K562 (cell line): Measurements from ENCODE around the gene RGS5. TPM values are rescaled to one million over a fixed set of nuclear protein-coding genes. Genes with fewer than 3 reads are reported as not detected.

Experiments used
- ATAC-seq: fragments of 200-7000 bp; cut with Tn5 transposase; 3 replicates; pipeline ENCODE4 v1.9.1; 2020; ENCODE audit warnings: moderate library complexity
- BruUV-seq: library from RNA; stranded (reverse); fragments of 400-500 nt; replicated peaks from 2 replicates; lab custom pipeline; 2021; lab: Mats Ljungman, UMichigan
- CTCF ChIA-PET: fragments of 300-600 bp; formaldehyde crosslinking; extraction: SDS; loops from one replicate; lab custom pipeline; 2021; ENCODE audit warnings: low intra/inter-chr PET ratio; lab: Yijun Ruan, JAX
- POLR2A ChIA-PET: fragments of 300-600, 350-650 bp; sonication (Branson Sonifier 250); formaldehyde crosslinking; extraction: SDS; loops from one replicate; lab custom pipeline; 2021; ENCODE audit warnings: antibody characterized with exemption, inconsistent platforms; lab: Yijun Ruan, JAX
- DNase-seq, 4 experiments: peaks; one replicate each; pipeline versions ENCODE4 v3.0.0 to v3.0.0-alpha.2; 2011 to 2018; ENCODE audit warnings: low spot score in 3 of 4, mixed read lengths in 3 of 4; ENCODE audit errors: extremely low read depth in 1 of 4
- FAIRE-seq: peaks from 2 replicates; lab custom pipeline; 2011; peaks lifted over from hg19 to GRCh38; lab: Jason Lieb, UNC
- H2AFZ ChIP-seq: 2 replicates; pipeline ENCODE4 v1.6.0; 2011; ENCODE audit warnings: low read depth, low read length, control low read depth, inconsistent platforms
- H3K27ac ChIP-seq: fragments of 200-600 bp; 3 replicates; pipeline ENCODE4 v1.8.0; 2011; ENCODE audit warnings: low read depth, mild to moderate bottlenecking, control low read depth, inconsistent platforms, low read length, moderate library complexity, mixed read lengths; ENCODE audit errors: extremely low read depth
- H3K27me3 ChIP-seq, 2 experiments: fragments of 300-600 bp in 1 of 2; 2 replicates in 1 of 2; 3 replicates in 1 of 2; pipeline versions ENCODE4 v1.6.0 to v1.8.0; 2011; ENCODE audit warnings: inconsistent platforms in 2 of 2, low read length in 2 of 2, mild to moderate bottlenecking in 1 of 2, mixed read lengths in 1 of 2, moderate library complexity in 1 of 2; ENCODE audit not compliant: control insufficient read depth in 2 of 2, insufficient read depth in 2 of 2
- H3K36me3 ChIP-seq: fragments of 300-600 bp; 3 replicates; pipeline ENCODE4 v1.8.0; 2011; ENCODE audit warnings: mild to moderate bottlenecking, low read length, inconsistent platforms; ENCODE audit not compliant: control insufficient read depth, insufficient read depth
- H3K4me1 ChIP-seq, 2 experiments: fragments of 200-600 bp in 1 of 2; replicated peaks in 1 of 2; 2 replicates in 1 of 2; 3 replicates in 1 of 2; pipeline versions ENCODE4 v1.5.1 to v1.8.0; 2011; ENCODE audit warnings: inconsistent platforms in 2 of 2, low read length in 2 of 2, mild to moderate bottlenecking in 1 of 2, mixed read lengths in 1 of 2, moderate library complexity in 1 of 2; ENCODE audit not compliant: control insufficient read depth in 2 of 2, insufficient read depth in 2 of 2
- H3K4me2 ChIP-seq: 2 replicates; pipeline ENCODE4 v1.6.1; 2011; ENCODE audit warnings: low read length, control low read depth, inconsistent platforms, mixed read lengths; ENCODE audit not compliant: insufficient read depth
- H3K4me3 ChIP-seq: fragments of 200-600 bp; sonication (generic), shearing (Covaris generic); 2 replicates; pipeline ENCODE4 v1.5.1; 2016; ENCODE audit warnings: control low read depth, inconsistent platforms
- H3K79me2 ChIP-seq: fragments of 200-600 bp; 3 replicates; pipeline ENCODE4 v1.8.0; 2011; ENCODE audit warnings: low read length, inconsistent platforms; ENCODE audit not compliant: control insufficient read depth, insufficient read depth
- H3K9ac ChIP-seq, 2 experiments: 2 replicates each; pipeline versions ENCODE4 v1.6.0 to v1.6.1; 2011; ENCODE audit warnings: low read depth in 2 of 2, low read length in 2 of 2, control low read depth in 1 of 2, inconsistent platforms in 1 of 2, mild to moderate bottlenecking in 1 of 2, mixed read lengths in 1 of 2; ENCODE audit not compliant: insufficient read depth in 1 of 2
- H3K9me1 ChIP-seq: one replicate; pipeline ENCODE4 v1.6.0; 2011; ENCODE audit warnings: inconsistent platforms, mild to moderate bottlenecking, low read length, moderate library complexity; ENCODE audit not compliant: control insufficient read depth, insufficient read depth
- H3K9me3 ChIP-seq: replicated peaks from 2 replicates; pipeline ENCODE4 v1.5.1; 2011; ENCODE audit warnings: low read depth, low read length, inconsistent platforms; ENCODE audit not compliant: control insufficient read depth, insufficient read depth
- H4K20me1 ChIP-seq: replicated peaks from 2 replicates; pipeline ENCODE4 v1.6.1; 2011; ENCODE audit warnings: low read length, inconsistent platforms, mixed read lengths; ENCODE audit not compliant: control insufficient read depth, insufficient read depth
- ARID2 ChIP-seq: fragments of 450-650 bp; IDR thresholded peaks from 2 replicates; pipeline ENCODE4 v1.6.1; 2017; ENCODE audit warnings: antibody characterized with exemption, mild to moderate bottlenecking
- GABPB2 ChIP-seq: fragments of 250-450 bp; sonication (Bioruptor Pico); conservative IDR thresholded peaks from 2 replicates; pipeline ENCODE4 v1.5.1; 2021; ENCODE audit warnings: mild to moderate bottlenecking
- IRF2 ChIP-seq: sonication (generic); formaldehyde crosslinking; IDR thresholded peaks from 2 replicates; pipeline ENCODE4 v1.8.1; 2022; ENCODE audit warnings: mild to moderate bottlenecking, missing genetic modification reagents
- MYNN ChIP-seq, 2 experiments: sonication (generic); formaldehyde crosslinking in 1 of 2; IDR thresholded peaks; 2 replicates each; pipeline versions ENCODE4 v1.5.0 to v1.6.1; 2016 to 2020; ENCODE audit warnings: antibody characterized with exemption in 1 of 2, missing genetic modification reagents in 1 of 2
- POLR2G ChIP-seq: fragments of 200-400 bp; formaldehyde crosslinking; IDR thresholded peaks from 2 replicates; pipeline ENCODE4 v1.6.1; 2017; ENCODE audit warnings: low read depth, mild to moderate bottlenecking, antibody characterized with exemption, low read length, moderate library complexity
- PPARD ChIP-seq: fragments of 250-450 bp; sonication (Bioruptor Pico); IDR thresholded peaks from 2 replicates; pipeline ENCODE4 v1.8.0; 2022; ENCODE audit warnings: inconsistent platforms, mild to moderate bottlenecking, moderate library complexity
- TAF1 ChIP-seq: IDR thresholded peaks from 2 replicates; pipeline ENCODE4 v1.6.1; 2011; ENCODE audit warnings: mild to moderate bottlenecking, low read length, moderate library complexity; ENCODE audit not compliant: insufficient read depth, control insufficient read depth, severe bottlenecking; ENCODE audit errors: extremely low read depth
- XRCC4 ChIP-seq: IDR thresholded peaks from one replicate; pipeline ENCODE4 v1.6.1; 2011; ENCODE audit not compliant: insufficient read depth, insufficient read length; ENCODE audit errors: extremely low read depth
- ZNF212 ChIP-seq: fragments of 450-650 bp; formaldehyde crosslinking; IDR thresholded peaks from 2 replicates; pipeline ENCODE4 v1.4.0; 2020; ENCODE audit warnings: mild to moderate bottlenecking
- WGBS: fragments of 100-300 bp; shearing (Covaris generic); methylation state at CpG from one replicate; pipeline ENCODE4 v1.1.6; 2016; ENCODE audit warnings: low coverage, mixed read lengths; ENCODE audit not compliant: insufficient coverage; ENCODE audit errors: missing lambda C conversion rate; 5-methylcytosine and 5-hydroxymethylcytosine counted together
- in situ Hi-C: fragments of 300-500 bp; cut with MboI; formaldehyde crosslinking; loops from 4 replicates; pipeline ENCODE4 v1.15.0; 2018; ENCODE audit warnings: inconsistent platforms, mixed read lengths
- intact Hi-C: fragments of 100-400 bp; cut with micrococcal nuclease; formaldehyde crosslinking; loops from 2 replicates; pipeline ENCODE4 v1.14.2; 2022
- polyA plus RNA-seq, 8 experiments: library from polyadenylated mRNA; depleted of rRNA in 4 of 8; stranded (reverse) in 5 of 8; unstranded in 3 of 8; fragments of >200 nt; fragmentation: Nextera tagmentation in 2 of 8; fragmentation: Illumina TruSeq in 1 of 8; extraction: Ambion mirVana in 2 of 8; extraction: Trizol in 1 of 8; gene quantifications; 2 replicates each; pipeline versions ENCODE4 v1.2.1 to v1.2.3, GENCODE V29; 2011 to 2014; ENCODE audit warnings: inconsistent platforms in 1 of 8, missing spikeins in 1 of 8
- total RNA-seq, 7 experiments: library from RNA; depleted of rRNA in 6 of 7; stranded (reverse); fragments of >200 nt in 6 of 7; fragmentation: Illumina TruSeq in 2 of 7; extraction: Trizol in 2 of 7; gene quantifications; 2 replicates each; pipeline versions ENCODE4 v1.2.1 to v1.2.3, GENCODE V29; 2011 to 2021; ENCODE audit warnings: low replicate concordance in 1 of 7
- TF ChIP-seq, protein P1 (sequence below): fragments of 450-650 bp; IDR thresholded peaks from 2 replicates; pipeline ENCODE4 v1.7.0; 2016; ENCODE audit warnings: borderline replicate concordance
- TF ChIP-seq, protein P2 (sequence below): fragments of 250-450 bp; sonication (Bioruptor Pico); IDR thresholded peaks from 2 replicates; pipeline ENCODE4 v1.5.0; 2022; ENCODE audit warnings: mild to moderate bottlenecking
- TF ChIP-seq, protein P3 (sequence below): fragments of 450-650 bp; formaldehyde crosslinking; IDR thresholded peaks from 2 replicates; pipeline ENCODE4 v1.4.0; 2020; ENCODE audit warnings: mild to moderate bottlenecking, moderate library complexity
- TF ChIP-seq, protein P4 (sequence below): sonication (generic); formaldehyde crosslinking; IDR thresholded peaks from 2 replicates; pipeline ENCODE4 v1.4.0; 2020; ENCODE audit warnings: mild to moderate bottlenecking, missing genetic modification reagents
- TF ChIP-seq, protein P5 (sequence below): fragments of 450-650 bp; formaldehyde crosslinking; IDR thresholded peaks from 2 replicates; pipeline ENCODE4 v1.4.0; 2020; ENCODE audit warnings: mild to moderate bottlenecking, moderate library complexity

The RGS5 gene
- total and polyA plus RNA-seq, 9 of the 15 experiments (the other 6 are each of a cell fraction or from before 2014, with no cell fraction given), result 0.71 to 5.3 (median 2.4) TPM

DNA sequence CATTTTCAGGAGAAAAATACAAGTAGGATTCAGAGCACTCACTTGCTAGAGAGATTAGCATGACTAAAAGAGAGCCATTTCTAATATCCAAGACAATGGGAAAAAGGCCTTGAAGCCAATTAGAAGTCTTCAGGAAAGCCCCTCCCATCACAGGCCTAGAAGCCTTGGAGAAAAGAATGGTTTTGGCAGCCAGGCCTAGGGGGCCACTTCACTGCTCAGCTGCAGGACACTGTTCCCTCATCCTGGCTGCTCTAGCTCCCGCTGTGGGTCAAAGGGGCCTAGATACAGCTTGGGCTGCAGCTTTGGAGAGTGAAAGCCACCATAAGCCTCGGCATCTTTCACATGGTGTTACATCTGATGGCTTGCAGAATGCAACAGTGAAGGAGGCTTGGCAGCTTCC is 70.7 kb downstream of the RGS5 start:
- TF ChIP-seq PPARD (CRISPR knock-in tag) (no peak), GABPB2 (CRISPR knock-in tag) (no peak), MYNN (IDR thresholded peaks at IDR 0.05) (no peak), MYNN (CRISPR knock-in tag; IDR thresholded peaks at IDR 0.05) (no peak), TAF1 (no peak), POLR2G (no peak), XRCC4 (no peak), ARID2 (no peak), IRF2 (CRISPR knock-in tag) (no peak), ZNF212 (no peak)
- TF ChIP-seq, protein P1, sequence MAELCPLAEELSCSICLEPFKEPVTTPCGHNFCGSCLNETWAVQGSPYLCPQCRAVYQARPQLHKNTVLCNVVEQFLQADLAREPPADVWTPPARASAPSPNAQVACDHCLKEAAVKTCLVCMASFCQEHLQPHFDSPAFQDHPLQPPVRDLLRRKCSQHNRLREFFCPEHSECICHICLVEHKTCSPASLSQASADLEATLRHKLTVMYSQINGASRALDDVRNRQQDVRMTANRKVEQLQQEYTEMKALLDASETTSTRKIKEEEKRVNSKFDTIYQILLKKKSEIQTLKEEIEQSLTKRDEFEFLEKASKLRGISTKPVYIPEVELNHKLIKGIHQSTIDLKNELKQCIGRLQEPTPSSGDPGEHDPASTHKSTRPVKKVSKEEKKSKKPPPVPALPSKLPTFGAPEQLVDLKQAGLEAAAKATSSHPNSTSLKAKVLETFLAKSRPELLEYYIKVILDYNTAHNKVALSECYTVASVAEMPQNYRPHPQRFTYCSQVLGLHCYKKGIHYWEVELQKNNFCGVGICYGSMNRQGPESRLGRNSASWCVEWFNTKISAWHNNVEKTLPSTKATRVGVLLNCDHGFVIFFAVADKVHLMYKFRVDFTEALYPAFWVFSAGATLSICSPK, result no peak
- TF ChIP-seq, protein P2, sequence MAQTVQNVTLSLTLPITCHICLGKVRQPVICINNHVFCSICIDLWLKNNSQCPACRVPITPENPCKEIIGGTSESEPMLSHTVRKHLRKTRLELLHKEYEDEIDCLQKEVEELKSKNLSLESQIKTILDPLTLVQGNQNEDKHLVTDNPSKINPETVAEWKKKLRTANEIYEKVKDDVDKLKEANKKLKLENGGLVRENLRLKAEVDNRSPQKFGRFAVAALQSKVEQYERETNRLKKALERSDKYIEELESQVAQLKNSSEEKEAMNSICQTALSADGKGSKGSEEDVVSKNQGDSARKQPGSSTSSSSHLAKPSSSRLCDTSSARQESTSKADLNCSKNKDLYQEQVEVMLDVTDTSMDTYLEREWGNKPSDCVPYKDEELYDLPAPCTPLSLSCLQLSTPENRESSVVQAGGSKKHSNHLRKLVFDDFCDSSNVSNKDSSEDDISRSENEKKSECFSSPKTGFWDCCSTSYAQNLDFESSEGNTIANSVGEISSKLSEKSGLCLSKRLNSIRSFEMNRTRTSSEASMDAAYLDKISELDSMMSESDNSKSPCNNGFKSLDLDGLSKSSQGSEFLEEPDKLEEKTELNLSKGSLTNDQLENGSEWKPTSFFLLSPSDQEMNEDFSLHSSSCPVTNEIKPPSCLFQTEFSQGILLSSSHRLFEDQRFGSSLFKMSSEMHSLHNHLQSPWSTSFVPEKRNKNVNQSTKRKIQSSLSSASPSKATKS (CRISPR knock-in tag), result no peak
- TF ChIP-seq, protein P3, sequence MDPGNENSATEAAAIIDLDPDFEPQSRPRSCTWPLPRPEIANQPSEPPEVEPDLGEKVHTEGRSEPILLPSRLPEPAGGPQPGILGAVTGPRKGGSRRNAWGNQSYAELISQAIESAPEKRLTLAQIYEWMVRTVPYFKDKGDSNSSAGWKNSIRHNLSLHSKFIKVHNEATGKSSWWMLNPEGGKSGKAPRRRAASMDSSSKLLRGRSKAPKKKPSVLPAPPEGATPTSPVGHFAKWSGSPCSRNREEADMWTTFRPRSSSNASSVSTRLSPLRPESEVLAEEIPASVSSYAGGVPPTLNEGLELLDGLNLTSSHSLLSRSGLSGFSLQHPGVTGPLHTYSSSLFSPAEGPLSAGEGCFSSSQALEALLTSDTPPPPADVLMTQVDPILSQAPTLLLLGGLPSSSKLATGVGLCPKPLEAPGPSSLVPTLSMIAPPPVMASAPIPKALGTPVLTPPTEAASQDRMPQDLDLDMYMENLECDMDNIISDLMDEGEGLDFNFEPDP, result no peak
- TF ChIP-seq, protein P4, sequence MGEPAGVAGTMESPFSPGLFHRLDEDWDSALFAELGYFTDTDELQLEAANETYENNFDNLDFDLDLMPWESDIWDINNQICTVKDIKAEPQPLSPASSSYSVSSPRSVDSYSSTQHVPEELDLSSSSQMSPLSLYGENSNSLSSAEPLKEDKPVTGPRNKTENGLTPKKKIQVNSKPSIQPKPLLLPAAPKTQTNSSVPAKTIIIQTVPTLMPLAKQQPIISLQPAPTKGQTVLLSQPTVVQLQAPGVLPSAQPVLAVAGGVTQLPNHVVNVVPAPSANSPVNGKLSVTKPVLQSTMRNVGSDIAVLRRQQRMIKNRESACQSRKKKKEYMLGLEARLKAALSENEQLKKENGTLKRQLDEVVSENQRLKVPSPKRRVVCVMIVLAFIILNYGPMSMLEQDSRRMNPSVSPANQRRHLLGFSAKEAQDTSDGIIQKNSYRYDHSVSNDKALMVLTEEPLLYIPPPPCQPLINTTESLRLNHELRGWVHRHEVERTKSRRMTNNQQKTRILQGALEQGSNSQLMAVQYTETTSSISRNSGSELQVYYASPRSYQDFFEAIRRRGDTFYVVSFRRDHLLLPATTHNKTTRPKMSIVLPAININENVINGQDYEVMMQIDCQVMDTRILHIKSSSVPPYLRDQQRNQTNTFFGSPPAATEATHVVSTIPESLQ (CRISPR knock-in tag), result no peak
- TF ChIP-seq, protein P5, sequence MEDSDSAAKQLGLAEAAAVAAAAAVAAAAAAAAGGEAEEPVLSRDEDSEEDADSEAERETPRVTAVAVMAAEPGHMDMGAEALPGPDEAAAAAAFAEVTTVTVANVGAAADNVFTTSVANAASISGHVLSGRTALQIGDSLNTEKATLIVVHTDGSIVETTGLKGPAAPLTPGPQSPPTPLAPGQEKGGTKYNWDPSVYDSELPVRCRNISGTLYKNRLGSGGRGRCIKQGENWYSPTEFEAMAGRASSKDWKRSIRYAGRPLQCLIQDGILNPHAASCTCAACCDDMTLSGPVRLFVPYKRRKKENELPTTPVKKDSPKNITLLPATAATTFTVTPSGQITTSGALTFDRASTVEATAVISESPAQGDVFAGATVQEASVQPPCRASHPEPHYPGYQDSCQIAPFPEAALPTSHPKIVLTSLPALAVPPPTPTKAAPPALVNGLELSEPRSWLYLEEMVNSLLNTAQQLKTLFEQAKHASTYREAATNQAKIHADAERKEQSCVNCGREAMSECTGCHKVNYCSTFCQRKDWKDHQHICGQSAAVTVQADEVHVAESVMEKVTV, result no peak
- ATAC-seq (no peak), DNase-seq (no peak), FAIRE-seq (no peak)
- no peaks in the 10 kb centered on the region for H3K9me3 ChIP-seq
- H3K4me2 ChIP-seq, result no peak overlapping the region
- in situ Hi-C loops (no loop called here), intact Hi-C loops (no loop called here)
- POLR2A ChIA-PET, result no interaction called here
- H3K27ac ChIP-seq, result no peak overlapping the region
- H3K27me3 ChIP-seq, result no peaks in the 10 kb centered on the region; a peak in 1 of 5 replicates
- CTCF ChIA-PET, result no interaction called here
- H3K36me3 ChIP-seq, result no peaks in the 10 kb centered on the region
- H3K9ac ChIP-seq, result no peak overlapping the region
- no peaks in the 10 kb centered on the region for H3K9me1 ChIP-seq
- BruUV-seq, result no TSS peak
- H3K4me3 ChIP-seq, result no peak overlapping the region
- H2AFZ ChIP-seq, result no peak overlapping the region
- H3K4me1 ChIP-seq, result no peaks in the 10 kb centered on the region
- H4K20me1 ChIP-seq, result no peaks in the 10 kb centered on the region
- WGBS, result 4% methylated on average over 2 of the region's 2 CpGs
- H3K79me2 ChIP-seq, result no peaks in the 10 kb centered on the region
